GM12891 (cell line): ENCODE results near the gene ARL17B.
"Not testable (repeated sequence)": the region's sequence is repeated elsewhere in the genome, so short reads cannot be mapped to it uniquely, and the experiment has no call there.

ENCODE experiments used
- POLR2A ChIP-seq: IDR thresholded peaks from 2 replicates; pipeline ENCODE4 v1.6.1; 2011; ENCODE audit warnings: low read depth, low read length, control low read depth
- TAF1 ChIP-seq: IDR thresholded peaks from 2 replicates; pipeline ENCODE4 v1.6.1; 2011; ENCODE audit warnings: low read depth, low read length, control low read depth

- not testable (repeated sequence) for TF ChIP-seq TAF1, POLR2A
Observed at GRCh38 chr17:46287587-46287986, 74.0 kb downstream of the ARL17B start.
